Right lobe of liver (tissue), 6 donors: ENCODE measurements around the gene EEF2. TPM values are rescaled to one million over a fixed set of nuclear protein-coding genes. Genes with fewer than 3 reads are reported as not detected.

Source experiments
- ATAC-seq, 4 donors: fragments of 200-7000 bp; cut with Tn5 transposase; one replicate each; pipeline ENCODE4 v1.9.1; 2020; ENCODE audit warnings: mild to moderate bottlenecking in 4 of 4, moderate library complexity in 4 of 4
- DNase-seq, 3 donors: peaks; one replicate each; pipeline ENCODE4 v3.0.0-alpha.2; 2020
- H3K27ac ChIP-seq, 3 donors: fragments of 200-600 bp; one replicate each; pipeline ENCODE4 v1.8.0; 2022
- H3K27me3 ChIP-seq, 2 donors: fragments of 200-600 bp; one replicate each; pipeline ENCODE4 v1.8.0; 2022
- H3K36me3 ChIP-seq, 4 donors: fragments of 200-600 bp; sonication (generic) in 1 of 4; one replicate each; pipeline versions ENCODE4 v1.5.1 to v1.8.0; 2017 to 2022; ENCODE audit warnings: control low read depth in 1 of 4
- H3K4me1 ChIP-seq, 4 donors: fragments of 200-600 bp; sonication (generic) in 1 of 4; one replicate each; pipeline versions ENCODE4 v1.5.1 to v1.8.0; 2017 to 2022; ENCODE audit warnings: control low read depth in 1 of 4
- H3K4me3 ChIP-seq, 3 donors: fragments of 200-600 bp; one replicate each; pipeline ENCODE4 v1.8.0; 2022
- H3K9me3 ChIP-seq, 4 donors: fragments of 200-600 bp; sonication (generic) in 1 of 4; one replicate each; pipeline versions ENCODE4 v1.5.1 to v1.8.0; 2017 to 2022; ENCODE audit warnings: control low read depth in 1 of 4
- POLR2A ChIP-seq: fragments of 450-650 bp; IDR thresholded peaks from one replicate; pipeline ENCODE4 v1.6.1; 2017; ENCODE audit warnings: antibody characterized with exemption, mild to moderate bottlenecking
- WGBS: methylation state at CpG from one replicate; pipeline ENCODE4 v1.1.6; 2018; ENCODE audit warnings: low coverage, low lambda C conversion rate; ENCODE audit not compliant: insufficient coverage; ENCODE audit errors: missing lambda C conversion rate; 5-methylcytosine and 5-hydroxymethylcytosine counted together
- intact Hi-C, 2 donors: fragments of 100-400 bp; cut with DNase I; formaldehyde crosslinking; loops; one replicate each; pipeline versions ENCODE4 v1.11.2 to v1.14.1; 2022
- microRNA counts: library from miRNA; unstranded; fragments of <30 nt; microRNA quantifications from one replicate; lab custom pipeline; 2016
- microRNA-seq, 2 donors: library from miRNA; unstranded; fragments of <30 nt; microRNA quantifications; one replicate each; pipeline ENCODE4, GENCODE V29; 2019 to 2020
- small RNA-seq, 2 experiments: library from RNA; depleted of rRNA; stranded (forward); fragments of <200 nt; gene quantifications; one replicate each; pipeline ENCODE3, GENCODE V24; 2016
- total RNA-seq, 6 experiments: library from RNA; depleted of rRNA in 2 of 6; stranded (reverse); fragments of >200 nt in 2 of 6; fragmentation: NEBNext Ultra II Directional in 3 of 6; extraction: Animal tissue kit (Norgen Biotek cat#: 25700) in 3 of 6; gene quantifications; one replicate each; pipeline versions ENCODE4 v1.1.0 to v1.2.4, GENCODE V29; 2016 to 2023
- TF ChIP-seq, protein P1 (sequence below), 4 donors: fragments of 200-600 bp in 3 of 4; fragments of 450-650 bp in 1 of 4; IDR thresholded peaks; one replicate each; pipeline versions ENCODE4 v1.5.1 to v1.8.0; 2016 to 2022; ENCODE audit warnings: antibody characterized with exemption in 4 of 4, mild to moderate bottlenecking in 2 of 4
- donor health status: DM: no; HTN: yes; CAD: no.
- donor health status: DM: no; HTN: no; CAD: no.
- donor health status: DM: no; HTN: no; CAD: no.
- donor health status: DM: no; HTN: yes; CAD: no.
- donor health status: DM: no; HTN: yes; CAD: no.

The EEF2 gene
- total RNA-seq, 6 experiments from 2014 or later = 933 to 1,231 (median 1,031) TPM

DNA sequence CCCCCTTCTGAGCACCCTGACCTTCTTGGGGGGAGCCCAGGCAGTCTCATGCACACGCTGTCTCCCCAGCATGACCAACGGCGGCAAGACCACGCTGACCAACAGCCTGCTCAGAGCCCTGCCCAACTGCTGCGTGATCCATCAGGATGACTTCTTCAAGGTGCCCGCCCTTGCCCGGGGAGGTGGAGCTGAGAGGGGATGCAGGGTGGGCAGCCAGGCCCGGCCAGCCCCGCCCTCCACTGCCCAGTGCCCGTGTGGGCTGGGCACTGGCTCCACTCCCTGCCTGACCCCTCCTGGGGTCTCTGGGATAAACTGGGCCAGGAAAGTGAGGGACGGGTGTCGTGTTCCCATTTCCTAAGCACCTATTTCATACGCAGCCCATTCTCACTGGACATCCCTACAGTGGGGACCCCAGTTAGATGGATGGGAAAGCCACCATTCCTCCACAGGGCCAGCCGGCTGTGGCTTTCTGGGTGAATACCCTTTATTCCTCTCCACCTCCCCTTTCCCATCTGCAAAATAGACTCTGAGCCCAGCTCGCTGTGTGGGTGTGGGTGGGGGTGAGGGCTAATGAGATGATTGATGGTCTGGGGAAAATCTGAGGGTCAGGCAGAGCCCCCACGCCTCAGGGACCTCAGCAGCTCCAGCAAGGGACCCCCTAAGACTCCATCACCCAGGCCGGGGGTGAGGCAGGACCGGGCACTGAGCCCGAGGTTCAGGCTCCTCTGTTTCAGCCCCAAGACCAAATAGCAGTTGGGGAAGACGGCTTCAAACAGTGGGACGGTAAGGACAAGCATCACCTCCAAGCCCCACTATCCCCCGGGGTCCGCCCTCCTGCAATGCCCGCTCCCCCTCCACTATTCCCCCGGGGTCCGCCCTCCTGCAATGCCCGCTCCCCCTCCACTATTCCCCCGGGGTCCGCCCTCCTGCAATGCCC lies 48.5 kb downstream of the EEF2 start:
- ATAC-seq (peak in 1 of 4 donors; percentile 52), DNase-seq (no peak)
- WGBS = 62% methylated on average over 6 of the region's 29 CpGs
- Histone ChIP-seq H3K4me3 (no peak overlapping the region), H3K4me1 (no peaks in the 10 kb centered on the region), H3K27me3 (no peaks in the 10 kb centered on the region), H3K27ac (no peak overlapping the region), H3K36me3 (no peaks in the 10 kb centered on the region), H3K9me3 (no peaks in the 10 kb centered on the region)
- intact Hi-C loops = no loop called here
- no peak for TF ChIP-seq POLR2A

DNA sequence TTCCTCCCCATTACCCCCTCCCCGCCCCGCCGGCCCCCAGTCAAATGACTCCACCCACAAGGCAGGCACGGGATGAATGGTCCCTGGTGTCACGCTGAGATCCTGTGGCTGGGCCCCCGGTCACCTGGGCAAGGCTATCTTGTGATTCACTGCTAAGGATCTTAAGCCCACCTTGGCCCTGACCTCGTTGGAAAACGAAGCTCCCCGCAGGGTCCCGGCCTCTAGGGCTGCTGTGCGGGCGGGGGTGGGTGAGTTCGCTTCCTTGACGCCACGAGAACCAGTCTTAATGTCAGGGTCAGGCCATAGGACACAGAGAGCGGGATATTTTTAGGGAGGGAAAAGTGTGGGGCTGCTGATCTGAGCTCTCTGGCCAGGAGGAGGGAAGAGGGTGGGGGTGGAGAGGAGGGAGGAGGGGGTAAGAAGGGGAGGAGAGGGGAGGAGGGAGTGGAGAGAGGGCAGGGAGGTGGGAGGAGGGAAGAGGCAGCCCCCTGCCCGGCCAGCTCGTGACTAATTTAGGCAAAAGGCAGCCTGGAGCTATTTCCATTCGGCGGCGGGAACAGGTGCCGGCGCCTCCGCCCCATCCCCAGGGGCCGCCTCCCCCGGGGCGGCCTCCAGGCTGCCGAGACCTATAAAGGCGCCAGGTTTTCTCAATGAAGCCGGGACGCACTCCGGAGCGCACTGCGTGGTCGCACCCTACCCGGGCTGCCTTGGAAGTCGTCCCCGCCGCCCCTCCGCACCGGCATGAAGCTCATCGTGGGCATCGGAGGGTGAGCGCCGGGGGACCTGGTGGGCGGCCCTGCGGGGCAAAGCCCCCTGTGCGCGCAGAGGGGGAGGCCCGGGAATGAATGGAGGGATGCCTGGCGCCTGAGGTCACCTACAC lies 52.1 kb downstream of the EEF2 start, which contains the start of gene NMRK2:
Gene NMRK2, plus strand, starts transcription at position 139 of the 880 bp plus-strand sequence. Its CDS starts 603 bp downstream, at position 742.
- WGBS = 4% methylated on average over 25 of the region's 51 CpGs
- intact Hi-C loops = no loop called here
- Histone ChIP-seq H3K9me3 (no peaks in the 10 kb centered on the region), H3K4me1 (no peaks in the 10 kb centered on the region), H3K36me3 (no peaks in the 10 kb centered on the region), H3K4me3 (no peak within 1 kb of the TSS), H3K27ac (no peak within 1 kb of the TSS), H3K27me3 (no peaks in the 10 kb centered on the region)
- no peak for ATAC-seq
- TF ChIP-seq POLR2A = no peak
- TF ChIP-seq, protein P1, sequence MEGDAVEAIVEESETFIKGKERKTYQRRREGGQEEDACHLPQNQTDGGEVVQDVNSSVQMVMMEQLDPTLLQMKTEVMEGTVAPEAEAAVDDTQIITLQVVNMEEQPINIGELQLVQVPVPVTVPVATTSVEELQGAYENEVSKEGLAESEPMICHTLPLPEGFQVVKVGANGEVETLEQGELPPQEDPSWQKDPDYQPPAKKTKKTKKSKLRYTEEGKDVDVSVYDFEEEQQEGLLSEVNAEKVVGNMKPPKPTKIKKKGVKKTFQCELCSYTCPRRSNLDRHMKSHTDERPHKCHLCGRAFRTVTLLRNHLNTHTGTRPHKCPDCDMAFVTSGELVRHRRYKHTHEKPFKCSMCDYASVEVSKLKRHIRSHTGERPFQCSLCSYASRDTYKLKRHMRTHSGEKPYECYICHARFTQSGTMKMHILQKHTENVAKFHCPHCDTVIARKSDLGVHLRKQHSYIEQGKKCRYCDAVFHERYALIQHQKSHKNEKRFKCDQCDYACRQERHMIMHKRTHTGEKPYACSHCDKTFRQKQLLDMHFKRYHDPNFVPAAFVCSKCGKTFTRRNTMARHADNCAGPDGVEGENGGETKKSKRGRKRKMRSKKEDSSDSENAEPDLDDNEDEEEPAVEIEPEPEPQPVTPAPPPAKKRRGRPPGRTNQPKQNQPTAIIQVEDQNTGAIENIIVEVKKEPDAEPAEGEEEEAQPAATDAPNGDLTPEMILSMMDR (IDR thresholded peaks at IDR 0.05) = no peak
- DNase-seq = no peak

DNA sequence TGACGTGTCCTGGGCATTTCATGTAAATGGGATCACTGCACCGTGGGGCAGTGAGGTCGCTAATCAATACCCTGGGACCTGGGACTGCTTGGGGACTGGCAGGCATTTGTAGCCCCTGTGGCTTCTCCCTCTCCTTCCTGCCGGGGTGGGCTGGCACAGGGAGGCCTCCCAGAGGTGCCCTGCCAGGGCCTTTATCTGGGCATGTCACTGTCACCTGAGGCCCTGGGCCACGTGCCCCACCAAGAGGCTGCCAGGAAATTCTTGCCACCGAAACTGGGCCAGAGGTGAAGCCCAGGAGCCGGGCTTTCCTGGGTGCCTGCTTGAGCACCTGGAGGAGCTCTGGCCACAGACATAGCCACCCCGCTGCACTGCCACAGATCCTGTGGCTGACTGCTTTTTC lies 54.2 kb downstream of the EEF2 start:
- Histone ChIP-seq H3K4me3 (no peak overlapping the region), H3K36me3 (no peaks in the 10 kb centered on the region), H3K27me3 (no peaks in the 10 kb centered on the region), H3K27ac (no peak overlapping the region), H3K4me1 (no peaks in the 10 kb centered on the region), H3K9me3 (no peaks in the 10 kb centered on the region)
- DNase-seq (peak in 2 of 3 donors; percentile 36 to 58), ATAC-seq (peak; percentile 47 to 82 (median 74))
- 31% methylated on average over 4 of the region's 8 CpGs for WGBS
- intact Hi-C loops = no loop called here
- no peak for TF ChIP-seq POLR2A
- TF ChIP-seq, protein P1 (IDR thresholded peaks at IDR 0.05) = no peak

MicroRNAs within 50 kb of the gene (microRNA counts, 767-probe panel; counts per million panel counts)
- microRNA hsa-miR-637 (lab: Ali Mortazavi, UCI) = 237 counts per million

Small RNAs within 50 kb of the gene (microRNA-seq; reads per million reads assigned to microRNA genes)
- gene MIR637 = 0 reads per million in 2 donors

Small RNAs within 50 kb of the gene (small RNA-seq; reads per million reads assigned to genes)
- gene SNORD37 = 30.5 to 32.8 reads per million in 2 experiments

Other genes starting within 250 kb of the EEF2 start
- gene APBA3, start 223.8 kb downstream of the EEF2 start, total RNA-seq = 10 to 100 TPM; 10.1 to 24.1 (median 12.6) TPM
- gene MRPL54, start 222.8 kb downstream of the EEF2 start, total RNA-seq = 10 to 100 TPM; 52.5 to 81.2 (median 61.9) TPM
- gene RAX2, start 213.2 kb downstream of the EEF2 start, total RNA-seq = not detected
- gene MATK, start 199.1 kb downstream of the EEF2 start, total RNA-seq = 1 to 10 TPM in 3 of 6 experiments, under 1 TPM in 3; 0.49 to 2.5 (median 0.90) TPM
- not detected for gene ZFR2, start 116.4 kb downstream of the EEF2 start, total RNA-seq
- not detected for gene ATCAY, start 104.8 kb downstream of the EEF2 start, total RNA-seq
- gene NMRK2, start 52.4 kb downstream of the EEF2 start, total RNA-seq = under 1 TPM in 1 of 6 experiments, not detected in 5; 0.17 TPM
- gene DAPK3, start 14.4 kb downstream of the EEF2 start, total RNA-seq = 10 to 100 TPM; 13.1 to 63.7 (median 24.9) TPM
- gene PIAS4, start 22.3 kb upstream of the EEF2 start, total RNA-seq = 10 to 100 TPM in 5 of 6 experiments, 1 to 10 TPM in 1; 9.9 to 20.0 (median 14.9) TPM
- 10 to 100 TPM; 19.0 to 38.5 (median 27.7) TPM for gene ZBTB7A, start 81.4 kb upstream of the EEF2 start, total RNA-seq
- gene MAP2K2, start 138.7 kb upstream of the EEF2 start, total RNA-seq = 10 to 100 TPM; 50.2 to 75.7 (median 59.8) TPM
- gene CREB3L3, start 168.2 kb upstream of the EEF2 start, total RNA-seq = 100 to 1,000 TPM in 4 of 6 experiments, 10 to 100 TPM in 2; 50.5 to 368 (median 199) TPM
- 10 to 100 TPM in 3 of 6 experiments, 1 to 10 TPM in 3; 7.9 to 21.6 (median 10.0) TPM for gene SIRT6, start 197.1 kb upstream of the EEF2 start, total RNA-seq
- gene ANKRD24, start 197.2 kb upstream of the EEF2 start, total RNA-seq = 1 to 10 TPM; 1.2 to 4.8 (median 2.7) TPM
- gene EBI3, start 244.1 kb upstream of the EEF2 start, total RNA-seq = 1 to 10 TPM in 5 of 6 experiments, under 1 TPM in 1; 0.73 to 4.1 (median 2.0) TPM